ENCODE data around the gene SLC6A11. TPM values are rescaled to one million over a fixed set of nuclear protein-coding genes. Genes with fewer than 3 reads are reported as not detected.

SLC6A11 gene
- total RNA-seq, 1 donor from 2014 or later, result 2.7 TPM

GRCh38 chr3:10954740-10955139, 138.7 kb downstream of the SLC6A11 start:
- Mint-ChIP-seq H3K36me3 (no peaks in the 10 kb centered on the region), H3K9me3 (no peaks in the 10 kb centered on the region), H3K4me3 (no peak overlapping the region), H3K27me3 (ENCODE audit: low read depth) (peaks cover 63% of the 10 kb centered on the region), H3K27ac (no peak overlapping the region), H3K4me1 (no peaks in the 10 kb centered on the region)
- TF ChIP-seq CTCF (IDR thresholded peaks at IDR 0.05; ENCODE audit: unreplicated experiment), result no peak
- DNase-seq (ENCODE audit: low spot score in 2 of 2, unreplicated experiment in 2 of 2), result no peak

- Mint-ChIP-seq H3K9me3 (no peaks in the 10 kb centered on the region), H3K36me3 (no peaks in the 10 kb centered on the region), H3K27me3 (ENCODE audit: low read depth) (peaks cover 66% of the 10 kb centered on the region), H3K4me1 (no peaks in the 10 kb centered on the region), H3K27ac (no peak overlapping the region), H3K4me3 (no peak overlapping the region)
- TF ChIP-seq CTCF (IDR thresholded peaks at IDR 0.05; ENCODE audit: unreplicated experiment), result no peak
- no peak for DNase-seq (ENCODE audit: low spot score in 2 of 2, unreplicated experiment in 2 of 2)
Measured at GRCh38 chr3:10955711-10956453, 139.9 kb downstream of the SLC6A11 start.

GRCh38 chr3:10956531-10956930, 140.5 kb downstream of the SLC6A11 start:
- H3K4me3 Mint-ChIP-seq, result no peak overlapping the region
- no peak for DNase-seq (ENCODE audit: low spot score in 2 of 2, unreplicated experiment in 2 of 2)
- H3K4me1 Mint-ChIP-seq, result no peaks in the 10 kb centered on the region
- H3K9me3 Mint-ChIP-seq, result no peaks in the 10 kb centered on the region
- no peak for TF ChIP-seq CTCF (IDR thresholded peaks at IDR 0.05; ENCODE audit: unreplicated experiment)
- H3K36me3 Mint-ChIP-seq, result no peaks in the 10 kb centered on the region
- no peak overlapping the region for H3K27ac Mint-ChIP-seq
- peaks cover 67% of the 10 kb centered on the region for H3K27me3 Mint-ChIP-seq (ENCODE audit: low read depth)

GRCh38 chr3:10956986-10957385, 141.0 kb downstream of the SLC6A11 start:
- TF ChIP-seq CTCF (IDR thresholded peaks at IDR 0.05; ENCODE audit: unreplicated experiment), result no peak
- H3K4me1 Mint-ChIP-seq, result no peaks in the 10 kb centered on the region

GRCh38 chr3:10957976-10958749, 142.1 kb downstream of the SLC6A11 start:
- Mint-ChIP-seq H3K27me3 (ENCODE audit: low read depth) (peaks cover 67% of the 10 kb centered on the region), H3K4me1 (no peaks in the 10 kb centered on the region), H3K9me3 (no peaks in the 10 kb centered on the region), H3K36me3 (no peaks in the 10 kb centered on the region), H3K4me3 (no peak overlapping the region), H3K27ac (no peak overlapping the region)
- DNase-seq (ENCODE audit: low spot score in 2 of 2, unreplicated experiment in 2 of 2), result no peak
- no peak for TF ChIP-seq CTCF (IDR thresholded peaks at IDR 0.05; ENCODE audit: unreplicated experiment)

More at GRCh38 chr3:10956986-10957385, 141.0 kb downstream of the SLC6A11 start:
- no peaks in the 10 kb centered on the region for H3K36me3 Mint-ChIP-seq
- H3K4me3 Mint-ChIP-seq, result no peak overlapping the region
- no peak for DNase-seq (ENCODE audit: low spot score in 2 of 2, unreplicated experiment in 2 of 2)
- no peaks in the 10 kb centered on the region for H3K9me3 Mint-ChIP-seq
- H3K27me3 Mint-ChIP-seq (ENCODE audit: low read depth), result peaks cover 64% of the 10 kb centered on the region
- H3K27ac Mint-ChIP-seq, result no peak overlapping the region

Measured in mesothelial cell of epicardium (in vitro differentiated cells).